ENCODE results near the gene SPTBN1.
"Not testable (repeated sequence)": the region's sequence is repeated elsewhere in the genome, so short reads cannot be mapped to it uniquely, and the experiment has no call there.

SPTBN1 gene

DNA sequence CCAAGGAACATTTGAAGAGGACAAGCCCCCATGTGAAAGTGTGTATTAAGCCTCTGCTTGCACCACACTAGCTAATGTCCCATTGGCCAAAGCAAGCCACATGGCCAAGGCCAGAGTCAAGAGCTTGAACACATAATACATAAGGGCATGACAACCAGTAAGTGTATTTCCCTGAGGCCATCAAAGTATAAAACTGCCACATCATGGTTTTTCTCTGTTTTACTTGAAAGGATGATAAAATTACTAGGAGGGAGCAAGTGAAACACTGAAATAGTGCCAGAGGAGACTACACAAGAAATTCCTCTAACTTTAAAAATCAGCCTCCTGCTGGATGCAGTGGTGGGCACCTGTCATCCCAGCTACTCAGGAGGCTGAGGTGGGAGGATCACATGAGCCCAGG lies 236.4 kb downstream of the SPTBN1 start:
- no peaks in the 10 kb centered on the region for H3K27me3 ChIP-seq (ENCODE audit: control insufficient read depth, insufficient read depth, low read length)
- H3K27ac ChIP-seq (ENCODE audit: low read depth, low read length), result no peak overlapping the region
- H3K36me3 ChIP-seq (ENCODE audit: control insufficient read depth, insufficient read depth, low read length), result no peaks in the 10 kb centered on the region
- H3K4me1 ChIP-seq (ENCODE audit: control insufficient read depth, insufficient read depth, low read length), result no peaks in the 10 kb centered on the region
- H3K9ac ChIP-seq (ENCODE audit: low read length), result no peak overlapping the region
- H3K4me3 ChIP-seq (ENCODE audit: low read length), result no peak overlapping the region

DNA sequence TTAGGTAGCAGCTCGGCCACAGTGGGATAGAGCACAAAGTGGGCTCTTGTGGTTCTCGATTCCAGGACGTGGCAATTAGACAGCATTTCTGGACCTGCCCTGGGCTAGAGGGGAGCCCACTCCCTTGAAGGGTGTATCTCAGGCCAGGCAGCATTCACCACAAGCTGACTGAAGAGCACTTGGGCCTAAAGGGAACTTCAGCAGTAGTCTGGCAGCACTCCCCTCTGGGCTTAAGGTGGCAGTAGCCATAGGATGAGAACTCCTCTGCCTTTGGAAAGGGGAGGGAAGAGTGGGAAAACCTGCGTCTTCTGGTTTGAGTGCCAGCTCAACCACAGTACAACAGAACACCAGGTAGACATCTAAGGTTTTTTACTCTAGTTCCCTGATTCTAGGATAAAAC lies 239.3 kb downstream of the SPTBN1 start:
- Histone ChIP-seq H3K9ac (ENCODE audit: low read length) (no peak overlapping the region), H3K4me1 (ENCODE audit: control insufficient read depth, insufficient read depth, low read length) (no peaks in the 10 kb centered on the region), H3K27me3 (ENCODE audit: control insufficient read depth, insufficient read depth, low read length) (no peaks in the 10 kb centered on the region), H3K4me3 (ENCODE audit: low read length) (no peak overlapping the region), H3K36me3 (ENCODE audit: control insufficient read depth, insufficient read depth, low read length) (no peaks in the 10 kb centered on the region), H3K27ac (ENCODE audit: low read depth, low read length) (no peak overlapping the region)

DNA sequence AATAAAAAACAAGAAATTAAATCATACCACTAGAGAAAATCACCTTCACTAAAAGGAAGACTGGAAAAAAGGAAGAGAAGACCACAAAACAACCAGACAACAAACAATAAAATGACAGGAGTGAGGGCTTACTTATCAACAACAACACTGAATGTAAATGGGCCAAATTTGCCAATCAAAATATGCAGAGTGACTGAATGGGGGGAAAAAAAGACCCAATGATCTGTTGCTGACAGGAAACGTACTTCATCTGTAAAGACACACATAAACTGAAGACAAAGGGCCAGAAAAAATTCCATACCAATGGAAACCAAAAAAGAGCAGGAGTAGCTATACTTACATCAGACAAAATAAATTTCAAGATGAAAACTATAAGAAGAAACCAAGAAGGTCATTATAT lies 241.8 kb downstream of the SPTBN1 start:
- H3K9ac ChIP-seq (ENCODE audit: low read length), result no peak overlapping the region
- no peaks in the 10 kb centered on the region for H3K4me1 ChIP-seq (ENCODE audit: control insufficient read depth, insufficient read depth, low read length)
- H3K27me3 ChIP-seq (ENCODE audit: control insufficient read depth, insufficient read depth, low read length), result no peaks in the 10 kb centered on the region
- H3K27ac ChIP-seq (ENCODE audit: low read depth, low read length), result no peak overlapping the region
- no peaks in the 10 kb centered on the region for H3K36me3 ChIP-seq (ENCODE audit: control insufficient read depth, insufficient read depth, low read length)
- no peak overlapping the region for H3K4me3 ChIP-seq (ENCODE audit: low read length)

DNA sequence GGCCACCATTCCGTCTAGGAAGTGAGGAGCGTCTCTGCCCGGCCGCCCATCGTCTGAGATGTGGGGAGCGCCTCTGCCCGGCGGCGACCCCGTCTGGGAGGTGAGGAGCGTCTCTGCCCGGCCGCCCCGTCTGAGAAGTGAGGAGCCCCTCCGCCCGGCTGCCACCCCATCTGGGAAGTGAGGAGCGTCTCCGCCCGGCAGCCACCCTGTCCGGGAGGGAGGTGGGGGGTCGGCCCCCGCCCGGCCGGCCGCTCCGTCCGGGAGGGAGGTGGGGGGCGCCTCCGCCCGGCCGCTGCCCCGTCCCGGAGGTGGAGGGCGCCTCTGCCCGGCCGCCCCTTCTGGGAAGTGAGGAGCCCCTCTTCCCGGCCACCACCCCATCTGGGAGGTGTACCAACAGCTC lies 242.8 kb downstream of the SPTBN1 start:
- not testable (repeated sequence) for H3K9ac ChIP-seq (ENCODE audit: low read length); H3K4me3 ChIP-seq (ENCODE audit: low read length); H3K27me3 ChIP-seq (ENCODE audit: control insufficient read depth, insufficient read depth, low read length); H3K4me1 ChIP-seq (ENCODE audit: control insufficient read depth, insufficient read depth, low read length); H3K36me3 ChIP-seq (ENCODE audit: control insufficient read depth, insufficient read depth, low read length); H3K27ac ChIP-seq (ENCODE audit: low read depth, low read length)

DNA sequence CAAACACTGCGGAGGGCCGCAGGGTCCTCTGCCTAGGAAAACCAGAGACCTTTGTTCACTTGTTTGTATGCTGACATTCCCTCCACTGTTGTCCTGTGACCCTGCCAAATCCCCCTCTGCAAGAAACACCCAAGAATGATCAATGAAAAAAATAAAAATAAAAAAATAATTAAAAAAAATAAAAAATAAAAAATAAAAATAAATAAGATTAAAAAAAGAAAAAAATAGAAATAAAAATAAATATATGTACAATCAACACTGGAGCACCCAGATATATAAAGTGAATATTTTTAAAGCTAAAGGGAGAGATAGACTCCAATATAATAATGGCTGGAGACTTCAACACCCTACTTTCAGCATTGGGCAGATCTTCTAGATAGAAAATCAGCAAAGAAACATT lies 243.5 kb downstream of the SPTBN1 start:
- no peak overlapping the region for H3K4me3 ChIP-seq (ENCODE audit: low read length)
- H3K27me3 ChIP-seq (ENCODE audit: control insufficient read depth, insufficient read depth, low read length), result no peaks in the 10 kb centered on the region

DNA sequence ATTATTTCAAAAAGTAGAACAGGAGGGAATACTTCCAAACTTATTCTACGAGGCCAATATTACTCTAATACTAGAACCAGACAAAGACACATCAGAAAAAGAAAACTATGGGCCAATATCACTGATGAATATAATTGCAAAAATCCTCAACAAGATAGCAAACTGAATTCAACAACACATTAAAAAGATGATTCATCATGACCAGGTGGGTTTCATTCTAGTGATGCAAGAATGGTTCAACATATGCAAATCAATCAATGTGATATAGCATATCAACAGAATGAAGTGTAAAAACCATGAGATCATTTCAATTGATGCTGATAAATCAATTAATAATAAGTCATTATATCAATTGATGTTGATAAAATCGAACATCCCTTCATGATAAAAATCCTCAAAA lies 244.9 kb downstream of the SPTBN1 start:
- no peaks in the 10 kb centered on the region for H3K4me1 ChIP-seq (ENCODE audit: control insufficient read depth, insufficient read depth, low read length)

More for the DNA sequence above, 243.5 kb downstream of the SPTBN1 start:
- H3K27ac ChIP-seq (ENCODE audit: low read depth, low read length), result no peak overlapping the region
- H3K36me3 ChIP-seq (ENCODE audit: control insufficient read depth, insufficient read depth, low read length), result no peaks in the 10 kb centered on the region
- H3K4me1 ChIP-seq (ENCODE audit: control insufficient read depth, insufficient read depth, low read length), result no peaks in the 10 kb centered on the region
- no peak overlapping the region for H3K9ac ChIP-seq (ENCODE audit: low read length)

DNA sequence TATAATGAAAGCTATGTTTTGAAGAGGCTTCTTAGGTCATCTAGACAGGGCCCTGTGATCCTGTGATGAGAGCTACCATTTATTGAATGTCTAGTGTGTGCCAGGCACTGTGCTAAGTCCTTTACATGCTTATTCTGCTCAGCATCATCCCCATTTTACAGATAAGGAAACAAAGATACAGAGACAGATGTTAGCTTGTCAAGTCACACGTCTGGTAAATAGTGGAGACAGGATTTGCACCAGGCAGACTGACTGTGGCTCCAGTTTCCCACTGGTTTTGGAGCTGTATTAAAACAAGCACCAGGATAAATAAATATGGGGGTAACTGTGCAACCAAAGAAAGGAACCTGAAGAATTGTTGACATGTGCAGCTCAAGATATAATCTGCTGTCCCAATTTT lies 248.1 kb downstream of the SPTBN1 start:
- H3K36me3 ChIP-seq (ENCODE audit: control insufficient read depth, insufficient read depth, low read length), result no peaks in the 10 kb centered on the region
- no peak overlapping the region for H3K9ac ChIP-seq (ENCODE audit: low read length)
- no peak overlapping the region for H3K27ac ChIP-seq (ENCODE audit: low read depth, low read length)
- H3K4me3 ChIP-seq (ENCODE audit: low read length), result no peak overlapping the region
- no peaks in the 10 kb centered on the region for H3K4me1 ChIP-seq (ENCODE audit: control insufficient read depth, insufficient read depth, low read length)
- peaks cover 3% of the 10 kb centered on the region for H3K27me3 ChIP-seq (ENCODE audit: control insufficient read depth, insufficient read depth, low read length)

More for the DNA sequence above, 244.9 kb downstream of the SPTBN1 start:
- no peak overlapping the region for H3K4me3 ChIP-seq (ENCODE audit: low read length)
- H3K9ac ChIP-seq (ENCODE audit: low read length), result no peak overlapping the region
- no peak overlapping the region for H3K27ac ChIP-seq (ENCODE audit: low read depth, low read length)
- no peaks in the 10 kb centered on the region for H3K36me3 ChIP-seq (ENCODE audit: control insufficient read depth, insufficient read depth, low read length)
- H3K27me3 ChIP-seq (ENCODE audit: control insufficient read depth, insufficient read depth, low read length), result no peaks in the 10 kb centered on the region

DNA sequence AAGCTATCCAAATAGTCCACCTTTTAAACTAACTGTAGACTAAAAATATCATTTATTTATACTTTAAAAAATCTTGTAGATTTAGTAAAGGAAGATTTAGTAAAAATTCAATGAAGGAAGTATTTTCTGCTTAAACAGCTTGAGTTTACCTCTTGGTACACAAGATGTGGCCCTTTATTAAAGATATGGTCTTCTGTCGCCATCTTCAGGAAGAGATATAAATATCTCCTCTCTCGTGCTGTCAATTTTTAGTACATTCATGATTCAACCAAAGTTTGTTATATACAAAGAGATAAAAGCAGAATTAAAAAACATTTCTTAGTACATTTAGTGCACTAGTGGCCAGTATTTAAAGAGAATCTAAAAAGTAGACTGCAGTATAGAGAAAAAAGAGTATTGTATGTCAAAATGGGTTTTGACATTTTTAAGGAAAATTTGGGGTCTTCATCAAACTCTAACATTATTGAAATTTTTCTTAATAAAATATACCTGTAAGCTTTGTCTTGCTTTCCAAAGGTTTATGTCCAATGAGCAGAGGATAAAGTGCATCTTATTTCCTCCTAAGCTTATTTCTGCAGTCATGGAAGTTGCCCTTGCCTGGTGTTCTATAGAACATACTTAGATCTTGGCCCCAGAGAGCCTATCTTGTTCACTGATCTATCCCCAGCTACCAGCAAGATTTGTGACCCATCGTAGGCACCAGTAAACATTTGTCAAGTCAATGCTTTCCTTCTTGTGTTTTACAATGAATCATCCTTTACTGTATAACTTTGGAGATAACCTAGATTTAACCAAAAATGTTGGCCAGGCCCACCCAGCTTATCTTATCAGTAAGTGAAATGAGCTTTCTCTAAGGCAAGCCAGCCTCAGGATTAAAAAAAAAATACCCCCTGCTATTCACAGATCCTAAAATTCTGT lies 248.8 kb downstream of the SPTBN1 start:
- H3K27me3 ChIP-seq (ENCODE audit: control insufficient read depth, insufficient read depth, low read length), result peaks cover 3% of the 10 kb centered on the region
- H3K9ac ChIP-seq (ENCODE audit: low read length), result no peak overlapping the region
- no peak overlapping the region for H3K27ac ChIP-seq (ENCODE audit: low read depth, low read length)
- H3K4me3 ChIP-seq (ENCODE audit: low read length), result no peak overlapping the region
- H3K36me3 ChIP-seq (ENCODE audit: control insufficient read depth, insufficient read depth, low read length), result no peaks in the 10 kb centered on the region
- H3K4me1 ChIP-seq (ENCODE audit: control insufficient read depth, insufficient read depth, low read length), result no peaks in the 10 kb centered on the region

DNA sequence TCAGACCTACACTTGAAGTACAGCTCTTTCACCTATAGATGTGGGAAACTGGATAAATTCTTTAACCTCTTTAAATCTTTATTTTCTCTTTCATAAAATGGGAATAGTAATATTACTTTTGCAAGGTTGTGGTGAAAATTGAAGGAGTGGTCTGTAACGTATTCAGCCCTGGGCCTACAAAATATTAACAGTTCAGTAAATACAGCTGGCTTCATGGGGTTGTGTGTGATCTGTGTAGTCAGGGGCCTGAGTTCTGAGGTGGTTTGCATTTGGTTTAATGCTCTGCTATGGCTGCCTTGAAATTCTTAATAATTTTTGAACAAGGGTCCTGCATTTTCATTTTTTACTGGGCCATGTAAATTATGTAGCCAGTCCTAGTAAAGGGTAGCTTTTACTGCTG lies 250.5 kb downstream of the SPTBN1 start:
- Histone ChIP-seq H3K4me1 (ENCODE audit: control insufficient read depth, insufficient read depth, low read length) (no peaks in the 10 kb centered on the region), H3K27ac (ENCODE audit: low read depth, low read length) (no peak overlapping the region), H3K36me3 (ENCODE audit: control insufficient read depth, insufficient read depth, low read length) (no peaks in the 10 kb centered on the region), H3K27me3 (ENCODE audit: control insufficient read depth, insufficient read depth, low read length) (peaks cover 3% of the 10 kb centered on the region), H3K4me3 (ENCODE audit: low read length) (no peak overlapping the region), H3K9ac (ENCODE audit: low read length) (no peak overlapping the region)

DNA sequence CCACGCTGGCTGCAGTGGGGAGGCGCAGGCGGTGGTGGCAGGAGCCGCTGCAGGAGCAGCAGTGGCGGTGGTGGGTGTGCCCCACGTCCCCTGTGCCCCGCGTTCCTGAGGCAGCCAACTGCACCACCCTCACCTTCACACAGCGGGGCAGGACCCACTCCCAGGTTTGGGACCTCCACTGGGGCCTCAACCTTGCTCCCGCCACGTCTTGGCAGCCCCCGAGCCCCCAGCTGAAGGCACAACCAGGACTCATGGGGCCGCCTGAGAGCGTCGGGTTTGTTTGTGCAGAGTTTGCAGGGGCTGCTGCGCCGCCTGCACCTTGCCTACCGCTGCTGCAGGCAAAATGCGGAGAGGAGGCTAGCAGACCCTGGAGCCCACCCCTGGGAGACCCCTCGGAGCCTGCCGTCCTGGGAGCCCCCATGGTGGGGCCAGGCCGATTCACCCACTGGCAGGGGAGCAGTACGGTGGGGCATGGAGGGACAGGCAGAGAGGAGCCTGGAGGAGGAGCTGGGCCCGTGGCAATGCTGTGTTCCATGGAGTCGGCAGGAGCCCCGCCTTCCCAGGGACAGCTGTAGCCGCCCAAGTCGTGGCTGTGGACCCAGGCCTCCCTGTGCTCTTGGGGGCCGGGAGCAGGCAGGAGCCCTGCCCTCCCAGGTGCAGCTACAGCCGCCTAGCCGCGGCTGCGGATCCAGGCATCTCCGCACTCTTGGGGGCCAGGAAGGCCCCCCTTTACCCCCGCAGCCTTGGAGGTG lies 252.6 kb downstream of the SPTBN1 start:
- no peak overlapping the region for H3K27ac ChIP-seq (ENCODE audit: low read depth, low read length)
- no peaks in the 10 kb centered on the region for H3K36me3 ChIP-seq (ENCODE audit: control insufficient read depth, insufficient read depth, low read length)
- no peaks in the 10 kb centered on the region for H3K4me1 ChIP-seq (ENCODE audit: control insufficient read depth, insufficient read depth, low read length)
- peak overlapping the region; percentile 68 for H3K4me3 ChIP-seq (ENCODE audit: low read length)
- peak overlapping the region; percentile 4 for H3K9ac ChIP-seq (ENCODE audit: low read length)
- peaks cover 3% of the 10 kb centered on the region for H3K27me3 ChIP-seq (ENCODE audit: control insufficient read depth, insufficient read depth, low read length)

DNA sequence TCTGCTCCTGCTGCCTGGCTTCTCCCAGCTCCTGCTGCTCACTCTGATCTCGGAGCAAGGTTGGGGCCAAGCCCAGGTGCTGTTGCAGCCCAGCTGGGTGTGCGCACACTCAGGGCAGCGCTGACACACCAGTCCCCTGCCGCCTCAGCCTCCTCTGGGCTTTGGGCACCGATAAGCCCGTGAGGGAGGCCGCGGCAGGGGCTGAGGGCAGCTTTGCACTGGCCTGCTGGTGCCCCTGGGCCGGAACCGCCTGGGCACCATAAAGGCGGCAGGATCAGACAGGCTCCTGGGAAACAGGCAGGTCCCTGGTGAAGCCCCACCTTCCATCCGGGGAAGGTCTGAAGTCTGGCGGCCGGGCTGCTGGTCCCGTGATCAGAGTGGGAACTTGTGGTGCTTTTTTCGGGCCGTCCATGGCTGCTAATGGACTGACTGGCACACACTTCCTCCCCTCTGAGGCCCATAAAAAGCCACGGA lies 253.2 kb downstream of the SPTBN1 start:
- H3K36me3 ChIP-seq (ENCODE audit: control insufficient read depth, insufficient read depth, low read length), result no peaks in the 10 kb centered on the region
- H3K4me3 ChIP-seq (ENCODE audit: low read length), result peak overlapping the region; percentile 68
- H3K4me1 ChIP-seq (ENCODE audit: control insufficient read depth, insufficient read depth, low read length), result no peaks in the 10 kb centered on the region
- H3K9ac ChIP-seq (ENCODE audit: low read length), result no peak overlapping the region
- H3K27me3 ChIP-seq (ENCODE audit: control insufficient read depth, insufficient read depth, low read length), result peaks cover 3% of the 10 kb centered on the region
- H3K27ac ChIP-seq (ENCODE audit: low read depth, low read length), result no peak overlapping the region

DNA sequence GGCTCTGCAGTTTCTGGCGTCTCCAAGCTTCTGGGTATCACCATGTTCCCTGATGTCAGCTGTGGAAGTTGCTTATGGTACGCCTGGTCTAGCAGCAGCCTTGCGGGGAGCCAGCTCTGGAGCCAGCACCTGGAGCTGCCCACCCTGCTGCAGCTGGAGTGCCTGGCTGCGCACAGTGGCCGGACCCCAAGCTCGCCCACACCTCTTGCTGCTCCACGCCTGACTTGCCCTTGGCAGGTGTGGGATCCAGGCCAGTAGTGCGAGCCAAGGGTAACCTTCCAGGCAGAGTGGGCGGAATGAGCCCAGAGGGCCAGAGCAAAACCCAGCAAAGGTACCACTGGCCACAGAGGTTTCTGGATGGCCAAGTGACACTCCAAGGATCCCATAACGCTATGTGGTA lies 254.1 kb downstream of the SPTBN1 start:
- Histone ChIP-seq H3K4me3 (ENCODE audit: low read length) (no peak overlapping the region), H3K9ac (ENCODE audit: low read length) (no peak overlapping the region), H3K27ac (ENCODE audit: low read depth, low read length) (no peak overlapping the region), H3K4me1 (ENCODE audit: control insufficient read depth, insufficient read depth, low read length) (no peaks in the 10 kb centered on the region), H3K36me3 (ENCODE audit: control insufficient read depth, insufficient read depth, low read length) (no peaks in the 10 kb centered on the region), H3K27me3 (ENCODE audit: control insufficient read depth, insufficient read depth, low read length) (peaks cover 3% of the 10 kb centered on the region)

Measured in rectal smooth muscle tissue (tissue), 1 donor.